Measurements from ENCODE around the gene GNAI3.

GNAI3 gene

GRCh38 chr1:109527098-109527811 is 21.2 kb upstream of the GNAI3 start:
- DNase-seq (ENCODE audit: low read depth in 1 of 2, low spot score in 1 of 2) = no peak

GRCh38 chr1:109527846-109528695 is 20.3 kb upstream of the GNAI3 start:
- DNase-seq (ENCODE audit: low read depth in 1 of 2, low spot score in 1 of 2) = no peak

GRCh38 chr1:109528712-109529111 is 19.7 kb upstream of the GNAI3 start:
- DNase-seq (ENCODE audit: low read depth in 1 of 2, low spot score in 1 of 2) = no peak

GRCh38 chr1:109529881-109530456 is 18.4 kb upstream of the GNAI3 start:
- no peak for DNase-seq (ENCODE audit: low read depth in 1 of 2, low spot score in 1 of 2)

- DNase-seq (ENCODE audit: low read depth in 1 of 2, low spot score in 1 of 2) = no peak
These were observed 17.8 kb upstream of the GNAI3 start for GRCh38 chr1:109530457-109531087.

- no peak for DNase-seq (ENCODE audit: low read depth in 1 of 2, low spot score in 1 of 2)
These were observed 17.0 kb upstream of the GNAI3 start for GRCh38 chr1:109531380-109531779.

- DNase-seq (ENCODE audit: low read depth in 1 of 2, low spot score in 1 of 2) = no peak
These were observed 16.5 kb upstream of the GNAI3 start for GRCh38 chr1:109531826-109532364.

- DNase-seq (ENCODE audit: low read depth in 1 of 2, low spot score in 1 of 2) = peak; percentile 83 to 93
These were observed 15.9 kb upstream of the GNAI3 start for GRCh38 chr1:109532365-109533136.

GRCh38 chr1:109534307-109534858 is 14.0 kb upstream of the GNAI3 start:
- no peak for DNase-seq (ENCODE audit: low read depth in 1 of 2, low spot score in 1 of 2)

GRCh38 chr1:109535481-109535880 is 12.9 kb upstream of the GNAI3 start:
- DNase-seq (ENCODE audit: low read depth in 1 of 2, low spot score in 1 of 2) = no peak

- DNase-seq (ENCODE audit: low read depth in 1 of 2, low spot score in 1 of 2) = no peak
These were observed 12.4 kb upstream of the GNAI3 start for GRCh38 chr1:109535971-109536491.

- no peak for DNase-seq (ENCODE audit: low read depth in 1 of 2, low spot score in 1 of 2)
These were observed 10.8 kb upstream of the GNAI3 start for GRCh38 chr1:109537450-109538178.

- DNase-seq (ENCODE audit: low read depth in 1 of 2, low spot score in 1 of 2) = no peak
These were observed 9.4 kb upstream of the GNAI3 start for GRCh38 chr1:109538827-109539555.

- no peak for DNase-seq (ENCODE audit: low read depth in 1 of 2, low spot score in 1 of 2)
These were observed 8.7 kb upstream of the GNAI3 start, which contains the start of gene GPR61 for GRCh38 chr1:109539676-109540075. Gene GPR61 (plus strand): TSS chr1:109539872. CDS start chr1:109543023, 3,151 bp downstream.

GRCh38 chr1:109541102-109541501 is 7.3 kb upstream of the GNAI3 start:
- no peak for DNase-seq (ENCODE audit: low read depth in 1 of 2, low spot score in 1 of 2)

GRCh38 chr1:109542657-109543056 is 5.8 kb upstream of the GNAI3 start:
- no peak for DNase-seq (ENCODE audit: low read depth in 1 of 2, low spot score in 1 of 2)

GRCh38 chr1:109543283-109543987 is 5.0 kb upstream of the GNAI3 start:
- no peak for DNase-seq (ENCODE audit: low read depth in 1 of 2, low spot score in 1 of 2)
